Hematopoietic multipotent progenitor cell treated with erythropoietin and hydrocortisone succinate and interleukin-3 and kit ligand, for 15 days (in vitro differentiated cells): ENCODE data around the gene SGIP1.
A peak's percentile ranks its signal among the peaks of the same experiment; 100 is the strongest.
"Not testable (repeated sequence)": the region's sequence is repeated elsewhere in the genome, so short reads cannot be mapped to it uniquely, and the experiment has no call there.

Experiments used
- DNase-seq: peaks from one replicate; pipeline ENCODE4 v3.0.0-alpha.2; 2015; ENCODE audit warnings: low spot score

Gene SGIP1

DNA sequence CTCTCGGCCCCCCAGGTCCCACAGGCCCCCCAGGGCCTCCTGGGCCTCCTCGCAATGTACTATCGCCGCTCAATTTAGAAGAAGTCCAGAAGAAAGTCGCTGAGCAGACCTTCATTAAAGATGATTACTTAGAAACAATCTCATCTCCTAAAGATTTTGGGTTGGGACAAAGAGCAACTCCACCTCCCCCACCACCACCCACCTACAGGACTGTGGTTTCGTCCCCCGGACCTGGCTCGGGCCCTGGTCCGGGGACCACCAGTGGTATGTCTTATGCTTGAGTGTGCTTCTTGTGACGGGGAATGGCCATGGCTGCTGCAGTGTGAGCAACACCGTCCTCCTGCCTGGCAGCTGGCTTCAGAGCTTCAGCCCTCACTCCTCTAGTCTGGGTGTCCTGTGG lies 148.2 kb downstream of the SGIP1 start:
- DNase-seq, result no peak

DNA sequence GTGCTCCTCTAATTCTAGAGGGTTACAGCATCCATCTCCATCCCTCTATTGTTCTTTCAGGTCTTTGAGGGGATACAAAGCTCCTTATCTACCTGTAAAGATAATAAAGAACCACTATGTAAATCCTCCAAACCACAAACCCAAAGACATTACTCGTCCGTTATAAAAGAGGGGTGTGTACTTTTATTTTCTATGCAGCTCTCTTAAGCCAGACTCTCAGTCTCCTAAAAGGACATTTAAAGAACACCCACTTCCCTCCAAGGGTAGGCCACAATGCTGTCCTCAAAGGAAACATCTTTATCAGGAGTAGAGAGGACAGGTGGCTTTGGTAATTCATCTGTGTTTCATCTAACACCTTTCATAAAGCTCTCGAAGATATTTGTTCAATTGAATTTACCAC lies 150.4 kb downstream of the SGIP1 start:
- DNase-seq, result no peak

DNA sequence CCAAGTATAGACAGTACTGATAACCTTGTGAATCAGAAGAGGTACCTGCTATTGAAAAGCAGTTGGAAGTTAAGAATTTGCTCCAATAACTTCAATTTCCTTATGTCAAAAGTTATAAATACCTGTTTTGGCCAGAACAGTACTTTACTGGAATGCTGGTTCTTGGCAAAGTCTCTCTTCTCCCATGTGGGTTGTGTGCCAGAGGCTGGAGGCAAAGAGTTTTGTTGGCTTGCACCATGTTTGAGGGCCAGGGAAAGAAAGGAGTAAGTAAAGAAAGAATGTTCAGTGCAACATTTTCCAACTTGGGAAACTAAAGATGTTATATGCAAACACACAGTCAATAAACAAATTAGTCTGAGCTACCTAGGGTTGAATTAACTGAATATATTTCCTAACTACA lies 151.3 kb downstream of the SGIP1 start:
- DNase-seq, result no peak

DNA sequence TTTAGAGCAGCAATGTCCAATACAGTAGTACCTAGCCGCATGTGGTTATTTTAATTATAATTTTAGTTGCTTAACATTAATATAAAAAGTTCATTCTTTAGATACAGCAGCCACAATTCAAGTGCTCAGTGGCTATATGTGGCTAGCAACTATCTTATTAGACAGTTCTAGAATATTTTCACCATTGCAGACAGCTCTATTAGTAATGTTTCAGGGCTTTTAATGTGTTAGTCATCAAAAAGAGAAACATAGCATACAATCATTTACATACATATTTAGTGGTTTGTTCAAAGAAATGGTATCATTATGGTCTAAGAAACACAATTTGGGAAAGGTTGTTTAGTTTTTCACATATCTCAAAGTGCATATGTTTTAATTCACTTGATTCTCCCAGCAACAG lies 151.7 kb downstream of the SGIP1 start:
- DNase-seq, result no peak

DNA sequence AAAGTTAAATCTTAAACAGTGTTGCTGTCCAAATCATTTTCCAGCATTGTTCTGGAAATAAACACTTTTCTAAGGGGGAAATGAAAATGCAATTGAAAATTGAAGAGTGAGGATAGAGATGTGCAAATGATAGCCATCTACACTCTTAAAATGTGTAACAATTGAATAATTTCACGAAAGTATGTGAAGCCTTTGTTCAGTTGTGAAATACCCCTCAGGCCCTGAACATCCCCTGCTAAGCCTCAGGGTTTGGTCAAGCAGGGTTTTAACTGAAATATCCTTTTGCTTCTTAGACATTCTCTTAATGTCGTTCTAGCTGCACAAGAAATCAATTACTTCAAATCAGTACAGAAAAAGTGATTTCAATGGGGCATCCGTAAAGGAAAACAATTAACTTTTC lies 152.5 kb downstream of the SGIP1 start:
- DNase-seq, result no peak

DNA sequence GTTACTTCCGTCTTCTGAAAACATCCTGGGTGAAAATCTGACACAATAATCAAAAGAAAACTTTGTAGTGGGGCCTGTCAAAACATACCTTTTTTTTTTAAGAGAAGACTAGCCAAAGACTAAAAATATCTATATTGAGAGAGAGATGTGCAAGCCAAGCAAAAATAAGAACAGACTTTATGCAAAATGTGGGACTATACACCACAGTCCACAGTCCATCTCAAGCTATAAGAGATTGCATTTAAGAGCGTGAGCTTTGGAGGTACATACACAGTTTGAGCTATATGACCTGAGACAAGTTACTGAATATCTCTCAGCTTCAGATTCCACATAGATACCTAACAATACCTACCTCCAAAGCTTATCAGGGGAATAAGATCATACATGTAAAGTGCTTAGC lies 153.4 kb downstream of the SGIP1 start:
- DNase-seq, result no peak

DNA sequence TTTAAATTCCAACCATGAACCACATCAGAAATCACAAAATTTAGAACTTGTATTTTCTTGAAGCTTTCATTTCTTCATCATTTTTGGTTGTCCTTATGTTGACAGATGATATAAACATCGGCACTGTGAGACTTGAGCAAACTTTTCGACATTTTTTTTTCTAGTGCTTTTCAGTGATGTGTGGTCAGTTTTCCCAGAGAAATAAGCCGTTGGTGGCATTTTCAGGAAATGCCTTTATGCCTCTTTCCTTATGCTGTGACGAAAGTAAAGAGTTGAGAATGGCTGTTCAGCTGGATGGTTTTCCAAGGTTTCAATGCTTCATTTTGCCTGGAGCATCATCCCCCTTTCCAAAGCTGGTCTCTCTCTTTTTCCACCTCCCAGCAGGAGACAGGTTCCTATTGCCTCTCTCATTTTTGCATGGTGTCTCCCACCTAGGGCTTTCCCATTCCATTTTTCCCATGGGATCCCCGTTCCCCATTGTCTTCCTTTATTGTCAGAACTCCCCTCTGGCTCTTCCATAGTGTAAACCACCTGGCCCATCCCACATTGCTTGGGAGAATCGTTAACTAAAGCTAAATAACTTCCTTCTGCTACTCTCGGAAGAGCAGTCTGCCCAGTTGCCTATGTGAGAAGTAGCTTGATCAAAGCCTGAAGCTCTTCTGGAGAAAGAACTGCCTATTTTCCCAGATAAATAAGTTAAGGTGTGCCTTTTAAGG lies 156.9 kb downstream of the SGIP1 start:
- DNase-seq, result no peak

DNA sequence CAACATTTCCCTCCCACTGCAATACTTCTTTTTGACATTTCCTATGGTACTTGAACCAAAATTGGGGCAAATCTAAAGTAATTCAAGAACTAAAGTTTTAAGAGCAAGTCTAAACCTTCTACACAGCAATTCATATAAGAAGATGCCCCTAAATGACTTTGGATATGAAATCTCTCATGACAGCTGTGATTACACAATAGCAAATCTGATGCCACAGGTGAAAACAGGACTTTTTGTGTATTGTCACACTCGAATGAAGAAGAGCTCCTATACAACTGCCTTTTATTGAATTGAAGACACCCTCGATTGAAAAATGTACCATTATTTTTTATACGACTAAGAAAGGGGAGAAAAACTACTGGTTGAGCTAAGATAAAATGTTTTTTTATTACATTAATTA lies 158.7 kb downstream of the SGIP1 start:
- DNase-seq, result no peak

DNA sequence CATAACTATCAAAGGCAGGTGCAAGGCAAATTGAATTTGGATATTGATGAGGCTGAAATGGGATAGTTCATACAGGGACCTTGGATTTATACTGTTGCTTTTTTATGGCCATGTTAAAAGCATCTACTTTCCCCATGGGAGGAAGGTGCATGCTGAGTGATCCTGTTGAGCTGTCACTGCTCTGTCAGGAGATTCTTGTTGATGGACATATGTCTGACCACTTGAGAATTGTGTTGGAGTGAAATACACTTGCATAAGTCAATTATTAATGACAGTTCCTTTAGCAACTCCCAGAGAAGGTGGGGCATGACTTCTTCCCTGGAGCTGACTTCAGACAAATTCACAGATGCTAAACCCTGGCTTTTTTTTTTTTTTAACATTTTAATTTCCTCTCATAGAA lies 159.9 kb downstream of the SGIP1 start:
- DNase-seq, result no peak

DNA sequence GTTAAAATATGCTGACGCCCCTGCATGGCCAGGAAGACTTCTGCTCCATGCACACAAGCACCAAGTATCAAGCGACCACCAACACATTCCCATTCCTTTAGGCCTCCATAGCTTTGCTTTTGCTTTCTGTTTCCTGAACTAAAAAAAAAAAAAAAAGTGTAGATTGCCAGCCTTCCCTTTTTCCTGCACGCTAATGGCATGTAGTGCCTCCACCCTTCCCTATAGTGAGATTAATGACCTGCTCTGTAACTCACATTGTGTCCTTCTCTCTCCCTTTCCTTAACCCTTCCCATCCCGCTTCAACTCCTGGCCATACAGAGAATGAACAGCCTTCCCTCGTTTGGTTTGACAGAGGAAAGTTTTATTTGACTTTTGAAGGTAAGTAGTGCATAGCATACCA lies 161.2 kb downstream of the SGIP1 start:
- no peak for DNase-seq

DNA sequence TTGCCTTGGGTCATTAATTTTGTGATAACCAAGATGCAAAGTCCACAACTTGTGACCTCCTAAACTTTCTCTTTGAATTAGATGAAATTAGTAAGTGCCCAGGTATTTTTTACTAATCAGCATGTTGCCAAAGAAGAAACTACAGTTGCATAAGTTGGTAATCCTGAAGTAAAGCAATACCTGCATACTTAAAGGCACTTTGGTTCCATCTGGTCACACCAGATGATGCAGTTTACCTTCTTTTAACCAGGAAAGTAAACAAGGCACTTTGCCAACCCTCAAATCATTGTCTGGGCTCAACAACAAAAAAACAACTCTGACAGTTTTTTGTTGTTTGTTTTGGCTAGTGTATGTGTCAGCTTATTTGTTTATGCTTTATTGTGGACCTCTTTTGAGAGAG lies 162.8 kb downstream of the SGIP1 start:
- DNase-seq, result no peak

DNA sequence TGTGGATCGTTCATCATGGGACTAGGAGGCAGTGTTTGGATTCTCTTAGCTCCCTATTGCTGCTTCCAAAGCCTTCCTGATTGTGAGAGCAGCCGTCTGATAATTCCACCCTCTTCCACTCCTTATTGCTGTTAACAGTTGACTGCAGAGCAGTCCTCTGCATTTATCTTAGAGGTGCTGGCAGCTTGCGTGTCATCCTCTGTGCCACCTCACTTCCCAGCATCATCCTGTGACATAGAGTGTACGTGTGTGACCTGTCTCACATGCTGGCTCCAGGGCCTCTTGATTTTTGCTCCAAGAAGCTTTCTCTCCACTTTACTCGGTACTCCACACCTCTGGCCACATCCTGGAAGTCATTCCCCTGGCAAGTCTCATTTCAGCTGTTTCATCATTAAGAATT lies 165.3 kb downstream of the SGIP1 start:
- no peak for DNase-seq

DNA sequence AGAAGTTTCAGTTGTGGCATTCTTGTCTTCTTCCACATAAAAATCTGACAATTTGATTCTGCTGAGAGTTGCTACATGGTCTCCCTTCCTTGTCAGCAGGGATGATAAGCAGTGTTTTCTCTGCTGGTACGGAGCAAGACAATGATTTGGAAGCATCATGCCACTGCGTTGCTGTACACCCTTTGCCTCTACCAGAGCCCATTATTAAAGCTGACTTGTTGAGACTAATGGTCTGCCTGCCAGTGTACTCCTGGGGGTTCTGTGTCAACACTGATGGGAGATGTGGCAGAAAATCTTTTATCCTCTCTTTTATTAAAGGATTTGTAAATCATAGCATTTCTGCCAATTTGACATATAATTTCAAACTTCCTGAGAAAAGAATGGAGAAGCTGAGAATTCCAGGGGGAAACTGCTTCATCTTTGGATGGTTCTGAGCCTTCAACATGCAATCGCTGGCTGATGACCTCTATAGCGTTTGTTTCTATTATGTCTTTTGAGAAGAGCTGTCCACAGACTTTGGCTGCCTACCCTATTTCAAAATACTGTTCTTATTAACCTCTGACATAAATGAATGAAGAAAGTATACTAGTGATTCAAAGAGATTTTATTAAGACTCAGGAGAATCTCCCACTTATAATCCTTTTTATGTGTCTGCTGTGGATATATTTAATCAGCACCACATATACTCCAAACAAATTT lies 170.4 kb downstream of the SGIP1 start:
- no peak for DNase-seq

DNA sequence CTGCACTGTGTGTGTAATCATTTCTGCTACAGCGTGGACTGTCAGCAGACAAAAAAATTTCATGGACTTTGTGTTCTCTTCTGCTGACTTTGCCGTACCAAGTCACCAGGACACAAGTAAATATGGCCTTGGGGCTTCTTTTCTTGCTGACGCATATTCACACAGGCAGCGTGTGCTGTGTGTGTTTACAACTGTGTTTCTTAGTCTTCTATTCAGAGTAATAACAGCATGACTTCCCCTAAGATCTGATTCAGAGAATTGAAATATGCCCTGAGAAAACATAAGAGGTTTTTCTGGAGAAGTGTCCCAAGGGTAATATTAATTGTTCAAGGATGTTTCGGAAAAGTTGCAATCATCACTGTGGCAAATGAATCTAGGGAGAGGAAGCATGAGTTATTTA lies 171.2 kb downstream of the SGIP1 start:
- no peak for DNase-seq

DNA sequence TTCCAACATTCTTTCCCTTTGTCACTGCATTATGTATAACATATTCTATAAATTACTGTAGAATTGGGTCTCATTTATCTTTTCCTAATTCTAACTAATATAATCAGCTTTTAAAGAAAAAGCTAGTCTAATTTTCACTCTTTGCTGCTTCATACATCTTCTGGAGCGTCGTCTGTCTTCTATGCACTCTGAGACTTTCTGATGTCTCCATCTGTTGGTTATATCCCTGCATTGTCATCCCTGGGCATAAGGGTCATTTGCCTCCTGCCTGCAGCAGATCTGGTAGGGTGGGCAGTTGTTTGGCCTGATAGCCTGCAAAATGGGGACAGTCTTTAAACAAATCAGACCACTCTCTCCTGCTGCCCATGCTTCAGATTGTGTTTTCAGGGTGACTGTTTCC lies 177.5 kb downstream of the SGIP1 start:
- no peak for DNase-seq

DNA sequence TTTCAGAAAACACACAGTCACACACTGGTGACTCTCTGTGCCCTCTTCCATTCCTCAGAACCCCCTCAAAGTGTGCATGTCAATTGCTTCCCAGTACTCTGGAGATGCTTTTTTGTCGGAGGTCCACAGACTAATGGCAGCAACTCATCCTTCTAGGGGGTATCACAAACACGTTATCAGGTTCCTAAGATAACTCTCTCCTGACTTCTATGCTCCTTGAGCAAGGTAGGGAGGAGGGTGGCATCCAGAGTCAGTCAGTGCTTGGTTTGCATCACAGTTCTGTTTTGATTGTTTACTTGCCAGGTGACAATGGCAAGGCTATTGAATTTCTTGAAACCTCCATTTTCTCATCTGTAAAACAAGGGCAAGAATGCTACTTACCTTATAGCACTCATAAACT lies 178.9 kb downstream of the SGIP1 start:
- no peak for DNase-seq

DNA sequence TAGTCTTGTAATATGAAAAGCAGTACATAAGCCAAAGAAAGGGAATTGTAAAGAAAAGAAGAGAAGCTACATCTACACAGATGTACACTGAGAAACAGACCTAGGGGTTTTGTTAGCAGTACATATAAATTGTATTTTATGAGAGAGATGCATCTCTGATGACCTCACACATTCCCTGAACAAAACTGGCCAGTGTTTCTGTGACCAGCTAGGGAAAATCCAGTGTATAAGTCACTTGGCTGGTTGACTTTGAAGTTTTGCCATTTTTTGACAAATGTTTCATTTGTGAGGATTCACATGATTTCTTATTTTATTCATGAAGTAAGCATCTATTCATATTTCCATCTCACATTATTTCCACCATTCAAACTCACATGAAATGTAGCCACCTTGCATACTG lies 190.0 kb downstream of the SGIP1 start:
- DNase-seq, result no peak

DNA sequence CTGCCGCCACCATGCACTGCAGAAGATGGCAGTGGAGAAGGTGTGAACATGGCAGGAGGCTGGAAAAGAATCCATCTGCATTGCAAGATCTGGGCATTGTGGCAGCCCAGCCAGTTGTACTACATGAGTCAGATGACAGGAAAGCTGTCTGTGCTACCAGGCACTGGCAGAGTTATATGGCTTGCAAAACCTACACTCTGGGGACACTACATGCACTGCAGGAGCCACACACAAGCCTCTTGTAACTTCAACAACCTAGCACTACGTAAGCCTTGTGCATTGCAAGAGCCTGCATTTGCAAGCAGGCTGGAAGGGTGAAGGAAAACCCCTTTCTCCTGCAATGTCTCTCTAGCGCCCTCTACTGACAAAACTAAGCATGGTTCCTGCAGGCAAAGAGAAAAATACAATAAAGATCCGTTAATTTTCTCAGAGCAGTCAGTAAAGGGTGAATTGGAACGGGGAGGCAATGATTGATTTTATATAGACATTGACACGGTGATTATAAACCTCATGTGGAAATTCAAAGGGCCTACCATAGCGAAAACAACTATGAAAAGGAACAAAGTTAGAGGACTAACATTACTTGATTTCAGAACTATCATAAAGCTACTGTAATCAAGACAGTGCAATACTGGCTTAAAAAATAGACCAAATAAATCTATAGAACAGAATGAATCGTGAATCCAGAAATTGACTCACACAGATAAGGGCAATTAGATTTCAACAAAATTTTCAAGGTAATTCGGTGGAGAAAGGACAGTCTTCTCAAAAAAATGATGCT lies 192.1 kb downstream of the SGIP1 start:
- peak; percentile 62 for DNase-seq

DNA sequence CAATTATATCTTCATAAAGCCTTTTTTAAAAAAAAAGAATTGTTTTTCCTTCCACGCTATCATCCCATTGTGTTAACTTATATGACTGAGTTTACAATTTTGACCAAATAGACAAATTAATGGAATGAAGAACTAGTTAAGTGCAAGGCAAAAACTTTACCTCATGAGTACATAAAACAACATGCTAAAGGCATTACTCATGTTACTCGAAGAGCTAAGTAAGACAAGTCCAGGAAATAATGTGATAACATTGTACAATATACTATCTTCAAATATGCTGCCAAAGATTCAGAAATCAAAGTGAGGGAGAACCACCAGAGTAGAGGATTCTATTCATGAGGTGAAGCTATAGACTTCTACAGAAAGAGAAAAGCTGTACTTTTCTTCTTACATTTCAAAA lies 194.1 kb downstream of the SGIP1 start:
- no peak for DNase-seq

DNA sequence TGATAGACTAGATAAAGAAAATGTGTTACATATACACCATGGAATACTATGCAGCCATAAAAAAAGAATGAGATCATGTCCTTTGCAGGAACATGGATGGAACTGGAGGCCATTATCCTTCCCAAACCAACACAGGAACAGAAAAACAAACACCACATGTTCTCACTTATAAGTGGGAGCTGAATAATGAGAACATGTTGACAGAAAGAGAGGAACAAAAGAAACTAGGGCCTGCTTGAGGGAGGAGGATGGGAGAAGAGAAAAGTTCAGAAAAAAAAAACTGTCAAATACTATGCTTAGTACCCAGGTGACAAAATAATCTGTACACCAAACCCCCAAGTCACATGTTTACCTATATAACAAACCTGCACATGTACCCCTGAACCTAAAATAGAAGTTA lies 194.8 kb downstream of the SGIP1 start:
- DNase-seq, result not testable (repeated sequence)

DNA sequence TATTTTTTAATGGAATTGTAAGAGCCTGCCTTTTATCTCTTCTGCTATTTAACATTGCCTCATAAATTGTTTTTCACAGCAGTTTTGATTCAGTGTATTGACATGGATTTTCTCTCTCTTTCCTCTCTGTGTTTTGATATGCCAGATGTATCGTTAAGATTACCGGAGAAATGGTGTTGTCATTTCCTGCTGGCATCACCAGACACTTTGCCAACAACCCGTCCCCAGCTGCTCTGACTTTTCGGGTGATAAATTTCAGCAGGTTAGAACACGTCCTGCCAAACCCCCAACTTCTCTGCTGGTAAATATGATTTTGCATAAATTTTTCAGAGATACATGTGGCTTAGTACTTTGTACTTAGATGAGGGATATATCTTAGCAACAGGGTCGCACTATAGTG lies 195.2 kb downstream of the SGIP1 start:
- no peak for DNase-seq

DNA sequence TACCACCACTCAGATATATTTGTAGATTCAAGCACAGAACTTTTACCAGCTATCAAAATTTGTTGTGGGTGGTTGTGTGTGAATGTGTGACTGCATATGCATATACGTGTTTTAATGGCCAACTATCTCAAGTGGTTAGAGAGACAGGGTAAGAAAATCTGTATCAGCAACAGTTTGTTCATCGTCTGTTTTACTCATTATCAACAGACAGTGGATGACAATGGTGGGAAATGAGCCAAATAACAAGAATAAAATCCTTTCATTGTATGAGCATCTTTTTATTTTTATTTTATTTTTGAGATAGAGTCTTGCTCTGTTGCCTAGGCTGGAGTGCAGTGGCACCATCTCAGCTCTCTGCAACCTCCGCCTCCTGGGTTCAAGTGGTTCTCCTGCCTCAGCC lies 195.6 kb downstream of the SGIP1 start:
- DNase-seq, result no peak

DNA sequence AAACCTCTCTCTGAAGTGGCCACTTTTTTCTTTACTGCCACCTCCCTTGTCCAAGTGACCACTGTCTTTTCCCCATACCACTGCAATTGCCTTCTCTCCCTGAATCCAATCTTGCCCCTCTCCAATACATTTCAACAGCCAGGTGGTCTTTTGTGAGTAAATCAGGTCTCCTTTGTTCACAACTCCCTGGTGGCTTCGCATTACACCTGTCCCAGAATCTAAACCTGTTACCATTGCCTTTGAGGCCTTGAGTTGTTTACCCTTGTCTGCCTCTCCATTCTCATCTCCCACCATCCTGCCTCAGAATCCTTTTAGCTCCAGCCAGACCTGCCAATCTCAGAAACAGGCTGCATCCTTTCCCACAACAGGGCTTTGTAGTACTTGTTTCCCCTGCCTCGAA lies 196.5 kb downstream of the SGIP1 start:
- no peak for DNase-seq
